Mesenchymal stem cell (in vitro differentiated cells and primary cell): ENCODE results near the gene RERE.

Source experiments
- DNase-seq: peaks from one replicate; pipeline ENCODE4 v3.0.0-alpha.2; 2013
- H2AFZ ChIP-seq: one replicate; pipeline ENCODE4 v1.6.1; 2013; ENCODE audit warnings: low read depth, mild to moderate bottlenecking, control low read depth, inconsistent platforms, low read length, moderate library complexity
- H2AK5ac ChIP-seq: 2 replicates; pipeline ENCODE4 v1.6.1; 2013; ENCODE audit warnings: low read length, moderate library complexity, mild to moderate bottlenecking, inconsistent platforms; ENCODE audit not compliant: severe bottlenecking
- H2BK120ac ChIP-seq: one replicate; pipeline ENCODE4 v1.6.1; 2013; ENCODE audit warnings: low read depth, mild to moderate bottlenecking, inconsistent platforms, low read length, moderate library complexity
- H2BK12ac ChIP-seq, 2 experiments: one replicate each; pipeline ENCODE4 v1.6.1; 2013; ENCODE audit warnings: inconsistent platforms in 2 of 2, low read length in 2 of 2, mild to moderate bottlenecking in 2 of 2, moderate library complexity in 2 of 2, control low read depth in 1 of 2
- H2BK15ac ChIP-seq: one replicate; pipeline ENCODE4 v1.6.1; 2013; ENCODE audit warnings: mild to moderate bottlenecking, low read depth, inconsistent platforms; ENCODE audit not compliant: poor library complexity, severe bottlenecking
- H2BK5ac ChIP-seq: 2 replicates; pipeline ENCODE4 v1.6.1; 2013; ENCODE audit warnings: low read depth, mild to moderate bottlenecking, low read length, control low read depth, inconsistent platforms; ENCODE audit not compliant: poor library complexity, severe bottlenecking
- H3K14ac ChIP-seq, 2 experiments: one replicate each; pipeline ENCODE4 v1.6.1; 2013; ENCODE audit warnings: inconsistent platforms in 2 of 2, low read length in 2 of 2, control low read depth in 1 of 2, mild to moderate bottlenecking in 1 of 2, moderate library complexity in 1 of 2
- H3K18ac ChIP-seq, 2 experiments: one replicate each; pipeline ENCODE4 v1.6.1; 2013; ENCODE audit warnings: inconsistent platforms in 2 of 2, low read length in 2 of 2, control low read depth in 1 of 2, low read depth in 1 of 2, mild to moderate bottlenecking in 1 of 2
- H3K23ac ChIP-seq, 2 experiments: one replicate each; pipeline ENCODE4 v1.6.1; 2013; ENCODE audit warnings: inconsistent platforms in 2 of 2, low read length in 2 of 2, mild to moderate bottlenecking in 2 of 2, moderate library complexity in 2 of 2, control low read depth in 1 of 2
- H3K27ac ChIP-seq: 2 replicates; pipeline ENCODE4 v1.5.1; 2013; ENCODE audit warnings: mild to moderate bottlenecking, moderate library complexity, low read length, control low read depth, inconsistent platforms; ENCODE audit not compliant: poor library complexity, severe bottlenecking
- H3K27me3 ChIP-seq, 2 experiments: 2 replicates each; pipeline versions ENCODE4 v1.6.1 to v1.7.0; 2013; ENCODE audit warnings: low read length in 2 of 2, mild to moderate bottlenecking in 2 of 2, moderate library complexity in 2 of 2, control low read depth in 1 of 2, inconsistent platforms in 1 of 2; ENCODE audit not compliant: control insufficient read depth in 1 of 2, insufficient read depth in 1 of 2
- H3K36me3 ChIP-seq, 2 experiments: 2 replicates each; pipeline versions ENCODE4 v1.6.1 to v1.7.0; 2013; ENCODE audit warnings: low read length in 2 of 2, control low read depth in 1 of 2, inconsistent platforms in 1 of 2, low read depth in 1 of 2, mild to moderate bottlenecking in 1 of 2; ENCODE audit not compliant: insufficient read depth in 2 of 2, control insufficient read depth in 1 of 2
- H3K4ac ChIP-seq, 2 experiments: one replicate each; pipeline ENCODE4 v1.6.1; 2013; ENCODE audit warnings: inconsistent platforms in 2 of 2, low read length in 2 of 2, mild to moderate bottlenecking in 2 of 2, moderate library complexity in 2 of 2, control low read depth in 1 of 2, low read depth in 1 of 2
- H3K4me1 ChIP-seq: 2 replicates; pipeline ENCODE4 v1.6.1; 2013; ENCODE audit warnings: low read depth, low read length, control low read depth; ENCODE audit not compliant: control insufficient read depth, insufficient read depth
- H3K4me2 ChIP-seq: 2 replicates; pipeline ENCODE4 v1.6.1; 2013; ENCODE audit warnings: low read length, mild to moderate bottlenecking, inconsistent platforms; ENCODE audit not compliant: poor library complexity, severe bottlenecking
- H3K4me3 ChIP-seq, 2 experiments: 2 replicates each; pipeline versions ENCODE4 v1.5.1 to v1.7.0; 2013; ENCODE audit warnings: low read length in 2 of 2, mild to moderate bottlenecking in 2 of 2, control low read depth in 1 of 2, low read depth in 1 of 2; ENCODE audit not compliant: insufficient read depth in 1 of 2
- H3K79me1 ChIP-seq: replicated peaks from 2 replicates; pipeline ENCODE4 v1.6.1; 2013; ENCODE audit warnings: mild to moderate bottlenecking, control low read depth, low read length, inconsistent platforms; ENCODE audit not compliant: poor library complexity, severe bottlenecking
- H3K9ac ChIP-seq: 2 replicates; pipeline ENCODE4 v1.7.0; 2013; ENCODE audit warnings: mild to moderate bottlenecking, low read length, moderate library complexity
- H3K9me3 ChIP-seq: 2 replicates; pipeline ENCODE4 v1.7.0; 2013; ENCODE audit warnings: mild to moderate bottlenecking, low read length; ENCODE audit not compliant: control insufficient read depth
- H4K8ac ChIP-seq: one replicate; pipeline ENCODE4 v1.6.1; 2013; ENCODE audit warnings: inconsistent platforms, mild to moderate bottlenecking, low read length, moderate library complexity
- H4K91ac ChIP-seq: one replicate; pipeline ENCODE4 v1.6.1; 2013; ENCODE audit warnings: mild to moderate bottlenecking, low read length, inconsistent platforms
- WGBS: methylation state at CpG from one replicate; pipeline ENCODE4 v1.1.7; 2013; ENCODE audit warnings: mixed read lengths; 5-methylcytosine and 5-hydroxymethylcytosine counted together

RERE gene

DNA sequence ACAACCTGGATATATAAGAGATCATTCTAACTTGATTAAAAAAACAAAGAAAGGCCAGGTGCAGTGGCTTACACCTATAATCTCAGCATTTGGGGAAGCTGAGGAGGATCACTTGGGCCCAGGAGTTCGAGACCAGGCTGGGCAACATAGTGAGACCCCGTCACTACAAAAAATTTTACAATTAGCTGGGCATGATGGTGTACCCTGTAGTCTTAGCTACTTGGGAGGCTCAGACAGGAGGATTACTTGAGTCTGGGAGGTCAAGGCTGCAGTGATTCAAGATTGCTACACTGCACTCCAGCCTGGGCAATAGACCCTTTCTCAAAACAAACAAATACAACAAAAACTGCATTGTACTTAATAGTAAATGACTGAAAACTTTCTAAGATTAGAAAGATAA, 330.2 kb downstream of the RERE start:
- no peak overlapping the region for H2BK15ac ChIP-seq
- H2BK120ac ChIP-seq = no peak overlapping the region
- peaks cover 10% of the 10 kb centered on the region for H3K79me1 ChIP-seq
- no peak overlapping the region for H3K4me3 ChIP-seq
- H3K4me2 ChIP-seq = no peak overlapping the region
- H2BK5ac ChIP-seq = no peak overlapping the region
- peaks cover 3 to 8% of the 10 kb centered on the region in 2 experiments for H3K36me3 ChIP-seq
- no peaks in the 10 kb centered on the region for H3K9me3 ChIP-seq
- H2AFZ ChIP-seq = no peak overlapping the region
- H3K18ac ChIP-seq = no peak overlapping the region
- no peak overlapping the region for H4K8ac ChIP-seq
- H2AK5ac ChIP-seq = no peak overlapping the region
- no peak overlapping the region for H4K91ac ChIP-seq
- no peak overlapping the region for H3K27ac ChIP-seq
- no peak overlapping the region for H3K4ac ChIP-seq
- H3K4me1 ChIP-seq = peaks cover 2% of the 10 kb centered on the region
- DNase-seq = no peak
- H3K27me3 ChIP-seq = no peaks in the 10 kb centered on the region
- H3K9ac ChIP-seq = no peak overlapping the region
- no peak overlapping the region for H3K23ac ChIP-seq
- WGBS = 100% methylated on average over 2 of the region's 2 CpGs
- no peak overlapping the region for H3K14ac ChIP-seq
- no peak overlapping the region for H2BK12ac ChIP-seq

DNA sequence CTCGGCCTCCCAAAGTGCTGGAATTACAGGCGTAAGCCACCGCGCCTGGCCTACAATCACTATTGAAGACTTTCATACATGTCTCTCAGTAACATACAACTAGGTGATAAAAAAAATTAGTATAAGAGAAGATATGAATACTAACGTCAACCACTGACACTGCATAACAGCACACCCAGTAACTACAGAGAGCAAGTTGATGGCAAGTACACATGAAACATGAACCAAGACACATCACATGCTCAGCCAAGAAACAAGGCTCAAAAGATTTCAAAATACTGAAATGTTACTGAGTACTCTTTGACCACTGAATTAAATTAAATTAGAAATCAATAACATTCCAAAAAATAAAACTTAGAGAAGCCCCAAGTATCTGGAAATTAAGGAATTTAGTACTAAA, 331.4 kb downstream of the RERE start:
- H3K4me2 ChIP-seq = no peak overlapping the region
- no peak overlapping the region for H2AFZ ChIP-seq
- no peak overlapping the region for H4K91ac ChIP-seq
- DNase-seq = no peak
- no peak overlapping the region for H3K4ac ChIP-seq
- WGBS = 86% methylated on average over 1 of the region's 5 CpGs
- no peaks in the 10 kb centered on the region for H3K9me3 ChIP-seq
- no peak overlapping the region for H3K9ac ChIP-seq
- no peak overlapping the region for H3K23ac ChIP-seq
- no peak overlapping the region for H2BK120ac ChIP-seq
- peaks cover 3% of the 10 kb centered on the region for H3K4me1 ChIP-seq
- H4K8ac ChIP-seq = no peak overlapping the region
- no peaks in the 10 kb centered on the region for H3K27me3 ChIP-seq
- H2BK12ac ChIP-seq = no peak overlapping the region
- no peak overlapping the region for H3K4me3 ChIP-seq
- no peak overlapping the region for H3K27ac ChIP-seq
- peaks cover 3 to 5% of the 10 kb centered on the region in 2 experiments for H3K36me3 ChIP-seq
- peaks cover 8% of the 10 kb centered on the region for H3K79me1 ChIP-seq
- no peak overlapping the region for H3K14ac ChIP-seq
- H2AK5ac ChIP-seq = no peak overlapping the region
- no peak overlapping the region for H2BK15ac ChIP-seq
- no peak overlapping the region for H2BK5ac ChIP-seq
- H3K18ac ChIP-seq = no peak overlapping the region

DNA sequence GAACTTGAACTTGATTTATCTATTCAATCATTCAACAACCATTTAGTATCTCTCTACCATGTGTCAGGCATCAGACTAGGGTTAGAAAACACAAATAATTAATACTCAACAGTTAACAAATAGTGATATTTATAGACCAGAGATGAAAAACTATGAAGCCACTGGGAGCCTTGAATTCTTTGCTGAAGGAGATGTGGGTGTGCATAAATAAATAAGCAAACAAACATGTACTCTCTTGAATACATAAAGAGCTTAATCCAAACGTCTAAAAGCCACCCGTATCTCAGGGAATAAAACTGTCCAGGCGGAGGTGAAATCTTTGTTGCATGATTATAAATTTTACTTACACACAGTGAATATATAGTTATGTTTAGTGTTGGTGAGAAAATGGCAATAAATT, 333.9 kb downstream of the RERE start:
- no peak overlapping the region for H3K9ac ChIP-seq
- H3K4me3 ChIP-seq = no peak overlapping the region
- peaks cover 3 to 5% of the 10 kb centered on the region in 2 experiments for H3K36me3 ChIP-seq
- no peak overlapping the region for H3K18ac ChIP-seq
- H3K9me3 ChIP-seq = no peaks in the 10 kb centered on the region
- H4K8ac ChIP-seq = no peak overlapping the region
- H2BK15ac ChIP-seq = no peak overlapping the region
- H2BK120ac ChIP-seq = no peak overlapping the region
- no peak for DNase-seq
- H3K14ac ChIP-seq = no peak overlapping the region
- H4K91ac ChIP-seq = no peak overlapping the region
- no peak overlapping the region for H2AK5ac ChIP-seq
- H3K4me1 ChIP-seq = peaks cover 6% of the 10 kb centered on the region
- WGBS = no CpG with 5 or more reads among the region's 3 CpGs
- H2BK12ac ChIP-seq = no peak overlapping the region
- peaks cover 10% of the 10 kb centered on the region for H3K79me1 ChIP-seq
- H2AFZ ChIP-seq = no peak overlapping the region
- no peak overlapping the region for H3K4me2 ChIP-seq
- H3K4ac ChIP-seq = no peak overlapping the region
- peak overlapping the region; percentile 40 for H3K27ac ChIP-seq
- H2BK5ac ChIP-seq = no peak overlapping the region
- H3K23ac ChIP-seq = no peak overlapping the region
- no peaks in the 10 kb centered on the region for H3K27me3 ChIP-seq

DNA sequence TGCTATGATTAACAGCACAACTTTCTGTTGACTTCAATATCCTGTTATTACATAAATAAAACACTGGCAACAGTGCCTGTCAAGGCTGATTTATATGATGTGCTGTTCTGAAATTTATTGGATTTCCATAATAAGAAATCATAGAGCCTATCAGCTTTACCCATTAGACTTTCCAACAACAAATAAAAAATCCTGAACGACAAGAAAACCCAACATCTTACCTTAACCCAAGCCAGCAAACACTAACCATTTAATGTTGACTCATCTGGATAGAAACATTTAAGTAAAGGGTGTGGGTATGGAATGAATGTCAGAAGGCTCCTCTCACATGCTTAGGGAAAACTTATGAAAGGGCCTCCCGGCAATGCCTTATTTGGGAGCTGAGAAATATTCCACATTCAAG, 334.5 kb downstream of the RERE start:
- Histone ChIP-seq H2BK5ac (no peak overlapping the region), H3K79me1 (peaks cover 12% of the 10 kb centered on the region)

More for the DNA sequence above, 334.5 kb downstream of the RERE start:
- H3K4me2 ChIP-seq = no peak overlapping the region
- no peak overlapping the region for H3K23ac ChIP-seq
- H3K9ac ChIP-seq = no peak overlapping the region
- peaks cover 10% of the 10 kb centered on the region for H3K4me1 ChIP-seq
- no peak overlapping the region for H2AK5ac ChIP-seq
- peaks cover 3 to 5% of the 10 kb centered on the region in 2 experiments for H3K36me3 ChIP-seq
- H3K4ac ChIP-seq = no peak overlapping the region
- no peak overlapping the region for H2BK120ac ChIP-seq
- no peak overlapping the region for H2BK15ac ChIP-seq
- 100% methylated on average over 1 of the region's 2 CpGs for WGBS
- H2AFZ ChIP-seq = no peak overlapping the region
- DNase-seq = peak; percentile 58
- no peak overlapping the region for H3K14ac ChIP-seq
- H3K4me3 ChIP-seq = no peak overlapping the region
- no peak overlapping the region for H2BK12ac ChIP-seq
- H3K27ac ChIP-seq = peak overlapping the region; percentile 63
- H3K27me3 ChIP-seq = no peaks in the 10 kb centered on the region
- no peak overlapping the region for H3K18ac ChIP-seq
- no peak overlapping the region for H4K8ac ChIP-seq
- no peaks in the 10 kb centered on the region for H3K9me3 ChIP-seq
- no peak overlapping the region for H4K91ac ChIP-seq
